Mammary epithelial cell (primary cell): ENCODE data around the gene MTREX.

Source experiments
- CTCF ChIP-seq, 2 donors: IDR thresholded peaks in 1 of 2; conservative IDR thresholded peaks in 1 of 2; 2 replicates each; pipeline ENCODE4 v1.5.1; 2011 to 2012; ENCODE audit warnings: inconsistent platforms in 2 of 2, low read length in 2 of 2, mild to moderate bottlenecking in 2 of 2, control low read depth in 1 of 2, low read depth in 1 of 2; ENCODE audit not compliant: insufficient read depth in 1 of 2; ENCODE audit errors: extremely low read depth in 1 of 2
- EZH2 ChIP-seq: IDR thresholded peaks from 2 replicates; pipeline ENCODE4 v1.6.1; 2012; ENCODE audit warnings: low read length, inconsistent platforms, borderline replicate concordance

- TF ChIP-seq CTCF (conservative IDR thresholded peaks at IDR 0.05 in 1 of 2, IDR thresholded peaks at IDR 0.05 in 1 of 2; ENCODE audit: extremely low read depth in 1 of 2, insufficient read depth in 1 of 2, low read depth in 1 of 2, low read length in 2 of 2) (no peak), EZH2 (no peak)
Observed at GRCh38 chr5:55276771-55277170, 31.0 kb upstream of the MTREX start.
